T-helper 17 cell (primary cell): ENCODE data around the gene PPP3CA. TPM values are rescaled to one million over a fixed set of nuclear protein-coding genes. Genes with fewer than 3 reads are reported as not detected.
"Not testable (repeated sequence)": the region's sequence is repeated elsewhere in the genome, so short reads cannot be mapped to it uniquely, and the experiment has no call there.

Experiments used
- ATAC-seq: fragments of 150-1000 bp; cut with Tn5 transposase; 2 replicates; pipeline ENCODE4 v1.10.0; 2021; ENCODE audit warnings: mild to moderate bottlenecking, moderate library complexity
- DNase-seq, 3 donors: peaks; one replicate each; pipeline versions ENCODE4 v3.0.0 to v3.0.0-alpha.2; 2020 to 2021
- H3K9me3 ChIP-seq: one replicate; pipeline ENCODE4 v1.7.0; 2013; ENCODE audit warnings: low read length, mild to moderate bottlenecking; ENCODE audit not compliant: control insufficient read depth, poor library complexity, severe bottlenecking
- H3K27ac Mint-ChIP-seq: one replicate; pipeline ENCODE4 v1.8.0; 2022; ENCODE audit warnings: mild to moderate bottlenecking, moderate library complexity, mixed read lengths
- H3K27me3 Mint-ChIP-seq: one replicate; pipeline ENCODE4 v1.8.0; 2022; ENCODE audit warnings: mixed read lengths
- H3K36me3 Mint-ChIP-seq: one replicate; pipeline ENCODE4 v1.8.0; 2022; ENCODE audit warnings: low read depth, mixed read lengths
- H3K4me1 Mint-ChIP-seq: one replicate; pipeline ENCODE4 v1.8.0; 2022; ENCODE audit warnings: mild to moderate bottlenecking, mixed read lengths
- H3K4me3 Mint-ChIP-seq: one replicate; pipeline ENCODE4 v1.8.0; 2022; ENCODE audit warnings: mild to moderate bottlenecking, moderate library complexity, mixed read lengths
- total RNA-seq, 4 donors: library from RNA in 2 of 4; stranded (reverse) in 2 of 4; gene quantifications; one replicate each; pipeline ENCODE4 v1.2.3 and lab custom pipeline; 2022 to 2026

The PPP3CA gene
- total RNA-seq, 2 donors from 2014 or later: 28.4 to 36.9 TPM

GRCh38 chr4:101140228-101140627, 207.1 kb downstream of the PPP3CA start:
- Mint-ChIP-seq H3K36me3 (no peaks in the 10 kb centered on the region), H3K27ac (no peak overlapping the region), H3K4me3 (no peak overlapping the region), H3K4me1 (peaks cover 40% of the 10 kb centered on the region), H3K27me3 (no peaks in the 10 kb centered on the region)
- H3K9me3 ChIP-seq: no peaks in the 10 kb centered on the region
- no peak for DNase-seq
- ATAC-seq: no peak

- Mint-ChIP-seq H3K4me1 (peaks cover 22% of the 10 kb centered on the region), H3K27me3 (no peaks in the 10 kb centered on the region), H3K36me3 (no peaks in the 10 kb centered on the region), H3K27ac (no peak overlapping the region), H3K4me3 (no peak overlapping the region)
- no peak for ATAC-seq
- no peaks in the 10 kb centered on the region for H3K9me3 ChIP-seq
- DNase-seq: no peak
These were observed 210.7 kb downstream of the PPP3CA start for GRCh38 chr4:101136373-101137370.

GRCh38 chr4:101135371-101136010, 211.8 kb downstream of the PPP3CA start:
- peak overlapping the region; percentile 2 for H3K27ac Mint-ChIP-seq
- no peak for ATAC-seq

GRCh38 chr4:101131058-101131457, 216.3 kb downstream of the PPP3CA start:
- H3K9me3 ChIP-seq, DNase-seq, H3K27ac Mint-ChIP-seq, H3K4me1 Mint-ChIP-seq, H3K27me3 Mint-ChIP-seq, H3K36me3 Mint-ChIP-seq, H3K4me3 Mint-ChIP-seq, ATAC-seq: not testable (repeated sequence)

More at GRCh38 chr4:101135371-101136010, 211.8 kb downstream of the PPP3CA start:
- H3K4me3 Mint-ChIP-seq: peak overlapping the region; percentile 63
- H3K9me3 ChIP-seq: no peaks in the 10 kb centered on the region
- H3K36me3 Mint-ChIP-seq: no peaks in the 10 kb centered on the region
- DNase-seq: no peak
- peaks cover 17% of the 10 kb centered on the region for H3K4me1 Mint-ChIP-seq
- H3K27me3 Mint-ChIP-seq: no peaks in the 10 kb centered on the region

GRCh38 chr4:101128898-101129297, 218.4 kb downstream of the PPP3CA start:
- H3K27me3 Mint-ChIP-seq, H3K27ac Mint-ChIP-seq, H3K4me3 Mint-ChIP-seq, DNase-seq, H3K9me3 ChIP-seq, H3K36me3 Mint-ChIP-seq, ATAC-seq, H3K4me1 Mint-ChIP-seq: not testable (repeated sequence)

- DNase-seq (no peak), ATAC-seq (no peak)
- no peaks in the 10 kb centered on the region for H3K9me3 ChIP-seq
- H3K27ac Mint-ChIP-seq: no peak overlapping the region
- H3K4me3 Mint-ChIP-seq: no peak overlapping the region
- H3K36me3 Mint-ChIP-seq: peaks cover 5% of the 10 kb centered on the region
- H3K4me1 Mint-ChIP-seq: peaks cover 9% of the 10 kb centered on the region
- H3K27me3 Mint-ChIP-seq: no peaks in the 10 kb centered on the region
These were observed 218.9 kb downstream of the PPP3CA start for GRCh38 chr4:101128473-101128872.

GRCh38 chr4:101127176-101127790, 220.0 kb downstream of the PPP3CA start:
- H3K27ac Mint-ChIP-seq: no peak overlapping the region
- H3K36me3 Mint-ChIP-seq: peaks cover 7% of the 10 kb centered on the region
- ATAC-seq: no peak
- H3K4me3 Mint-ChIP-seq: no peak overlapping the region
- no peaks in the 10 kb centered on the region for H3K27me3 Mint-ChIP-seq
- H3K4me1 Mint-ChIP-seq: peaks cover 13% of the 10 kb centered on the region
- no peak for DNase-seq
- no peaks in the 10 kb centered on the region for H3K9me3 ChIP-seq

- Mint-ChIP-seq H3K27ac (no peak overlapping the region), H3K4me1 (peaks cover 16% of the 10 kb centered on the region), H3K4me3 (no peak overlapping the region), H3K27me3 (no peaks in the 10 kb centered on the region), H3K36me3 (peaks cover 7% of the 10 kb centered on the region)
- H3K9me3 ChIP-seq: no peaks in the 10 kb centered on the region
- no peak for ATAC-seq
- DNase-seq: no peak
These were observed 221.3 kb downstream of the PPP3CA start for GRCh38 chr4:101126059-101126458.

GRCh38 chr4:101125045-101125942, 222.0 kb downstream of the PPP3CA start:
- Mint-ChIP-seq H3K4me1 (peaks cover 16% of the 10 kb centered on the region), H3K36me3 (peaks cover 7% of the 10 kb centered on the region), H3K4me3 (no peak overlapping the region), H3K27ac (no peak overlapping the region), H3K27me3 (no peaks in the 10 kb centered on the region)
- DNase-seq (no peak), ATAC-seq (no peak)
- no peaks in the 10 kb centered on the region for H3K9me3 ChIP-seq

GRCh38 chr4:101123231-101123630, 224.1 kb downstream of the PPP3CA start:
- Mint-ChIP-seq H3K4me3 (no peak overlapping the region), H3K4me1 (peaks cover 18% of the 10 kb centered on the region), H3K36me3 (peaks cover 4% of the 10 kb centered on the region), H3K27me3 (no peaks in the 10 kb centered on the region), H3K27ac (no peak overlapping the region)
- DNase-seq: no peak
- ATAC-seq: no peak
- H3K9me3 ChIP-seq: no peaks in the 10 kb centered on the region

- H3K27ac Mint-ChIP-seq: no peak overlapping the region
- H3K9me3 ChIP-seq: no peaks in the 10 kb centered on the region
- DNase-seq (no peak), ATAC-seq (no peak)
- H3K4me3 Mint-ChIP-seq: no peak overlapping the region
- H3K36me3 Mint-ChIP-seq: peaks cover 4% of the 10 kb centered on the region
- peaks cover 18% of the 10 kb centered on the region for H3K4me1 Mint-ChIP-seq
- H3K27me3 Mint-ChIP-seq: no peaks in the 10 kb centered on the region
These were observed 225.3 kb downstream of the PPP3CA start for GRCh38 chr4:101122019-101122418.

GRCh38 chr4:101119141-101119540, 228.2 kb downstream of the PPP3CA start:
- Mint-ChIP-seq H3K4me3 (no peak overlapping the region), H3K4me1 (peaks cover 11% of the 10 kb centered on the region), H3K27ac (no peak overlapping the region), H3K27me3 (no peaks in the 10 kb centered on the region), H3K36me3 (peaks cover 2% of the 10 kb centered on the region)
- ATAC-seq (no peak), DNase-seq (no peak)
- H3K9me3 ChIP-seq: no peaks in the 10 kb centered on the region
